Mesendoderm (in vitro differentiated cells): ENCODE results near the gene PON3.
A peak's percentile ranks its signal among the peaks of the same experiment; 100 is the strongest.

ENCODE experiments used
- DNase-seq: peaks from one replicate; pipeline ENCODE4 v3.0.0; 2013
- H2AK5ac ChIP-seq: 2 replicates; pipeline ENCODE4 v1.6.1; 2013; ENCODE audit warnings: low read length, inconsistent platforms
- H2BK120ac ChIP-seq: 2 replicates; pipeline ENCODE4 v1.6.1; 2013; ENCODE audit warnings: low read depth, mild to moderate bottlenecking, low read length, moderate library complexity, mixed read lengths
- H2BK15ac ChIP-seq: replicated peaks from 2 replicates; pipeline ENCODE4 v1.6.1; 2013; ENCODE audit warnings: low read depth, mild to moderate bottlenecking, moderate library complexity
- H2BK5ac ChIP-seq: 2 replicates; pipeline ENCODE4 v1.6.1; 2013; ENCODE audit warnings: low read length, inconsistent platforms
- H3K18ac ChIP-seq: 2 replicates; pipeline ENCODE4 v1.6.1; 2013; ENCODE audit warnings: mild to moderate bottlenecking, low read length, mixed read lengths
- H3K23ac ChIP-seq: one replicate; pipeline ENCODE4 v1.6.1; 2013; ENCODE audit warnings: low read length
- H3K27ac ChIP-seq: 2 replicates; pipeline ENCODE4 v1.5.1; 2013; ENCODE audit warnings: low read depth, mild to moderate bottlenecking, inconsistent platforms, low read length, moderate library complexity
- H3K27me3 ChIP-seq: 2 replicates; pipeline ENCODE4 v1.6.1; 2013; ENCODE audit warnings: low read length, control low read depth, mild to moderate bottlenecking, inconsistent platforms; ENCODE audit not compliant: insufficient read depth, poor library complexity
- H3K36me3 ChIP-seq: 2 replicates; pipeline ENCODE4 v1.6.1; 2013; ENCODE audit warnings: low read length, inconsistent platforms; ENCODE audit not compliant: control insufficient read depth, insufficient read depth
- H3K4ac ChIP-seq: one replicate; pipeline ENCODE4 v1.6.1; 2013; ENCODE audit warnings: low read depth, mild to moderate bottlenecking, low read length, moderate library complexity
- H3K4me1 ChIP-seq: 2 replicates; pipeline ENCODE4 v1.6.1; 2013; ENCODE audit warnings: low read depth, low read length, inconsistent platforms; ENCODE audit not compliant: control insufficient read depth
- H3K4me2 ChIP-seq: 2 replicates; pipeline ENCODE4 v1.6.1; 2013; ENCODE audit warnings: low read length
- H3K4me3 ChIP-seq: 2 replicates; pipeline ENCODE4 v1.5.1; 2013; ENCODE audit warnings: mild to moderate bottlenecking, low read length
- H3K56ac ChIP-seq: one replicate; pipeline ENCODE4 v1.6.1; 2013; ENCODE audit warnings: low read length
- H3K79me1 ChIP-seq: 2 replicates; pipeline ENCODE4 v1.6.1; 2013; ENCODE audit warnings: low read length, inconsistent platforms
- H3K79me2 ChIP-seq: 2 replicates; pipeline ENCODE4 v1.6.1; 2013; ENCODE audit warnings: mild to moderate bottlenecking, low read length; ENCODE audit not compliant: control insufficient read depth, insufficient read depth
- H3K9ac ChIP-seq: 2 replicates; pipeline ENCODE4 v1.6.1; 2013; ENCODE audit warnings: low read length, inconsistent platforms
- H4K5ac ChIP-seq: one replicate; pipeline ENCODE4 v1.6.1; 2013; ENCODE audit warnings: low read length
- H4K8ac ChIP-seq: one replicate; pipeline ENCODE4 v1.6.1; 2013; ENCODE audit warnings: low read depth, mild to moderate bottlenecking, control low read depth, low read length, moderate library complexity
- WGBS: extraction: QIAGEN DNeasy Blood & Tissue Kit; methylation state at CpG from one replicate; pipeline ENCODE4 v1.1.7; 2013; ENCODE audit warnings: low lambda C conversion rate, missing lambda C conversion rate; ENCODE audit not compliant: insufficient coverage; ENCODE audit errors: extremely low coverage; 5-methylcytosine and 5-hydroxymethylcytosine counted together

Gene PON3

GRCh38 chr7:95335093-95335492 is 61.1 kb downstream of the PON3 start:
- Histone ChIP-seq H3K27me3 (no peaks in the 10 kb centered on the region), H2BK5ac (no peak overlapping the region), H2AK5ac (no peak overlapping the region), H3K4ac (no peak overlapping the region), H3K79me1 (no peaks in the 10 kb centered on the region), H3K4me3 (no peak overlapping the region), H2BK120ac (no peak overlapping the region), H3K4me2 (no peak overlapping the region), H3K18ac (no peak overlapping the region), H3K79me2 (no peaks in the 10 kb centered on the region), H3K56ac (no peak overlapping the region), H3K27ac (no peak overlapping the region), H3K36me3 (no peaks in the 10 kb centered on the region), H2BK15ac (no peak overlapping the region), H3K9ac (no peak overlapping the region), H4K8ac (no peak overlapping the region), H3K23ac (no peak overlapping the region), H3K4me1 (peaks cover 2% of the 10 kb centered on the region), H4K5ac (no peak overlapping the region)
- DNase-seq: no peak

DNA sequence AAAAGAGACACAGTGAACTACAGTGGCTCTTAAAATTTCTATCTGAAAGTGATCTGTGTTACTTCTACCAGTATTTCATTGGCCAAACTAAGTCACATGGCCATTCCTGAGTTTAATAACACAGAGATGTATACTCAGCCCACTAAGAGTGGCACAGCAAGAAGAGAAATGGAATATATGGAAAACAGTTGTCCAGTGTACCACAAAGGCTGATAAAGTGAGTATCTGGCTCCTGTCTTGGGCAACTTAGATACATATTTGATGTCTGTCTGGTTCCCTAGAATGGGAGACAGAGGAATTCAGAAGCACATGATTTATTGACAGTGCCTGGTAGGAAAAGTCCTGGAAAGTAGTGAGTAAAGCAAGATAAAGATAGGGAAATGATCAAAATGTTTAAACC is 61.7 kb downstream of the PON3 start:
- Histone ChIP-seq H3K27ac (no peak overlapping the region), H2BK120ac (no peak overlapping the region), H3K18ac (no peak overlapping the region), H2BK5ac (no peak overlapping the region), H3K79me1 (no peaks in the 10 kb centered on the region), H3K9ac (no peak overlapping the region), H2AK5ac (no peak overlapping the region), H3K79me2 (no peaks in the 10 kb centered on the region), H3K4me1 (peaks cover 2% of the 10 kb centered on the region), H4K8ac (no peak overlapping the region), H3K27me3 (no peaks in the 10 kb centered on the region), H2BK15ac (no peak overlapping the region), H3K56ac (no peak overlapping the region), H3K4me3 (no peak overlapping the region), H3K36me3 (no peaks in the 10 kb centered on the region), H3K23ac (no peak overlapping the region), H4K5ac (no peak overlapping the region), H3K4ac (no peak overlapping the region), H3K4me2 (no peak overlapping the region)
- DNase-seq: no peak

DNA sequence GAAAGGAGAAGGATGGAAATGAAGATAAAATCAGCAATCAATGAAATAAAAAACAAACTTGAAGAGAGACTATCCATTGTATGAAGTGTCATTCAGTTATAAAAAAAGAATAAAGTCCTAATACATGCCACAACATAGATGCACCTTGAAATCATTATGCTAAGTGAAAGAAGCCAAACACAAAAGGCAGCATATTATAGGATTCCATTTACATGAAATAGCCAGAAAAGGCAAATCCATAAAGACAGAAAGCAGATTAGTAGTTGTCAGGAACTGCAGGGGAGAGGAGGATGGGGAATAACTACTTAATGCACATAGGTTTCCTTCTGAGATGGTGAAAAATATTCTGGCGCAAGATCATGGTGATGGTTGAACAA is 65.2 kb downstream of the PON3 start:
- Histone ChIP-seq H3K79me2 (no peaks in the 10 kb centered on the region), H4K8ac (no peak overlapping the region), H3K4ac (no peak overlapping the region), H3K36me3 (no peaks in the 10 kb centered on the region), H3K27me3 (no peaks in the 10 kb centered on the region), H3K23ac (no peak overlapping the region), H3K56ac (no peak overlapping the region), H3K27ac (no peak overlapping the region), H2AK5ac (no peak overlapping the region), H2BK120ac (no peak overlapping the region), H4K5ac (no peak overlapping the region), H3K4me3 (no peak overlapping the region), H3K79me1 (no peaks in the 10 kb centered on the region), H3K18ac (no peak overlapping the region), H2BK5ac (no peak overlapping the region), H3K9ac (no peak overlapping the region), H3K4me1 (peaks cover 2% of the 10 kb centered on the region), H3K4me2 (no peak overlapping the region), H2BK15ac (no peak overlapping the region)
- DNase-seq: no peak
- no CpG with 5 or more reads among the region's 1 CpG for WGBS

GRCh38 chr7:95330204-95330960 is 65.8 kb downstream of the PON3 start:
- Histone ChIP-seq H3K36me3 (no peaks in the 10 kb centered on the region), H3K9ac (no peak overlapping the region), H2BK15ac (no peak overlapping the region), H3K4me1 (peaks cover 2% of the 10 kb centered on the region), H3K56ac (no peak overlapping the region), H3K18ac (no peak overlapping the region), H2AK5ac (no peak overlapping the region), H4K8ac (no peak overlapping the region), H4K5ac (no peak overlapping the region), H3K79me1 (no peaks in the 10 kb centered on the region), H2BK120ac (no peak overlapping the region), H3K23ac (no peak overlapping the region), H3K27me3 (no peaks in the 10 kb centered on the region), H3K79me2 (no peaks in the 10 kb centered on the region), H3K4me2 (no peak overlapping the region), H3K4me3 (no peak overlapping the region), H2BK5ac (no peak overlapping the region), H3K4ac (no peak overlapping the region), H3K27ac (no peak overlapping the region)
- peak; percentile 74 for DNase-seq
- WGBS: 100% methylated on average over 1 of the region's 4 CpGs

GRCh38 chr7:95327356-95327755 is 68.8 kb downstream of the PON3 start:
- no peak overlapping the region for H2BK15ac ChIP-seq
- H3K4ac ChIP-seq: no peak overlapping the region
- no peak overlapping the region for H3K9ac ChIP-seq
- no peaks in the 10 kb centered on the region for H3K36me3 ChIP-seq
- H3K79me1 ChIP-seq: no peaks in the 10 kb centered on the region
- H3K27ac ChIP-seq: no peak overlapping the region
- H3K23ac ChIP-seq: no peak overlapping the region
- no peak overlapping the region for H4K5ac ChIP-seq
- no peak overlapping the region for H2AK5ac ChIP-seq
- no peak for DNase-seq
- no peak overlapping the region for H2BK120ac ChIP-seq
- peaks cover 2% of the 10 kb centered on the region for H3K4me1 ChIP-seq
- no peak overlapping the region for H2BK5ac ChIP-seq
- no peaks in the 10 kb centered on the region for H3K27me3 ChIP-seq
- no peak overlapping the region for H3K18ac ChIP-seq
- no peak overlapping the region for H3K4me3 ChIP-seq
- 100% methylated on average over 1 of the region's 3 CpGs for WGBS
- no peak overlapping the region for H3K4me2 ChIP-seq
- no peaks in the 10 kb centered on the region for H3K79me2 ChIP-seq
- H4K8ac ChIP-seq: no peak overlapping the region
- no peak overlapping the region for H3K56ac ChIP-seq

DNA sequence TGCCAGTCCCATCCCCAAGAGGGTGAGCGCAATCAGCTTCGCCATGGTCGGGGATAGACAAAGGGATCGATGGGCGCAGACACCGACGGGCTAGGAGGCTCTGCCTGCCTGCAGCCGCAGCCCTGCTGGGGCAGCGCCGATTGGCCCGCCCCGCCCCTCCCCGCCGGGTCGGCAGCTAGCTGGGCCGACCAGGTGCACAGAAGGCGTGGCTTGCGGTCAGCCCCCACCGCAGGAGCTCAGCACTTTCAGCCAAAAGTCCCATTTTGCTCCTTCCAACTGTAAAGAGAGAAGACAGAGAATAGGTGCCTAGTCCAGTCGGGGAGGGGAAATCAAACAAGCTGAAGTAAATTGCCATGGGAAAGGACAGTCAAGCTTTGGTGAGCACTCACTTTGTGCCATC is 71.7 kb downstream of the PON3 start, which contains the start of gene PON1:
TSS of gene PON1 (minus strand) at position 102 of the 400 bp plus-strand sequence. CDS start at position 45, 57 bp downstream.
- Histone ChIP-seq H4K8ac (no peak within 1 kb of the TSS), H2BK120ac (no peak within 1 kb of the TSS), H3K18ac (no peak within 1 kb of the TSS), H4K5ac (no peak within 1 kb of the TSS), H3K4ac (no peak within 1 kb of the TSS), H3K79me1 (no peaks in the 10 kb centered on the region), H3K36me3 (no peaks in the 10 kb centered on the region), H3K4me3 (no peak within 1 kb of the TSS), H3K4me1 (no peaks in the 10 kb centered on the region), H3K23ac (no peak within 1 kb of the TSS), H3K4me2 (no peak within 1 kb of the TSS), H2BK5ac (no peak within 1 kb of the TSS), H2BK15ac (no peak within 1 kb of the TSS), H3K27ac (no peak within 1 kb of the TSS), H3K9ac (no peak within 1 kb of the TSS), H3K79me2 (no peaks in the 10 kb centered on the region), H3K27me3 (no peaks in the 10 kb centered on the region), H3K56ac (no peak within 1 kb of the TSS), H2AK5ac (no peak within 1 kb of the TSS)
- WGBS: no CpG with 5 or more reads among the region's 20 CpGs
- DNase-seq: no peak
